Mesothelial cell of epicardium (in vitro differentiated cells): ENCODE results near the gene RNF149. TPM values are rescaled to one million over a fixed set of nuclear protein-coding genes. Genes with fewer than 3 reads are reported as not detected.

Experiments
- DNase-seq, 2 experiments: peaks; one replicate each; pipeline ENCODE4 v3.0.0; 2021; ENCODE audit warnings: low spot score in 2 of 2; ENCODE audit not compliant: unreplicated experiment in 2 of 2
- H3K27ac Mint-ChIP-seq: 2 replicates; pipeline ENCODE4 v1.8.0; 2021; ENCODE audit warnings: mixed read lengths
- H3K27me3 Mint-ChIP-seq: 2 replicates; pipeline ENCODE4 v1.8.0; 2021; ENCODE audit warnings: low read depth, mixed read lengths
- H3K36me3 Mint-ChIP-seq: 2 replicates; pipeline ENCODE4 v1.8.0; 2021; ENCODE audit warnings: mixed read lengths
- H3K4me1 Mint-ChIP-seq: 2 replicates; pipeline ENCODE4 v1.8.0; 2021; ENCODE audit warnings: mixed read lengths
- H3K4me3 Mint-ChIP-seq: 2 replicates; pipeline ENCODE4 v1.8.0; 2021; ENCODE audit warnings: mild to moderate bottlenecking, moderate library complexity, mixed read lengths
- H3K9me3 Mint-ChIP-seq: 2 replicates; pipeline ENCODE4 v1.8.0; 2021; ENCODE audit warnings: mixed read lengths
- CTCF ChIP-seq: fragments of 200-600 bp; sonication (generic); IDR thresholded peaks from one replicate; pipeline ENCODE4 v1.5.0; 2021; ENCODE audit warnings: antibody characterized with exemption; ENCODE audit not compliant: unreplicated experiment
- total RNA-seq: library from RNA; stranded (reverse); gene quantifications from 3 replicates; pipeline ENCODE4 v1.2.1, GENCODE V29; 2021

The RNF149 gene
- total RNA-seq, 1 donor from 2014 or later = 57.6 TPM

GRCh38 chr2:101291973-101292372 is 16.5 kb downstream of the RNF149 start:
- H3K36me3 Mint-ChIP-seq = peaks cover 1% of the 10 kb centered on the region
- peaks cover 6% of the 10 kb centered on the region for H3K4me1 Mint-ChIP-seq
- no peak for DNase-seq
- H3K27me3 Mint-ChIP-seq = no peaks in the 10 kb centered on the region
- no peak overlapping the region for H3K4me3 Mint-ChIP-seq
- no peak overlapping the region for H3K27ac Mint-ChIP-seq
- no peaks in the 10 kb centered on the region for H3K9me3 Mint-ChIP-seq
- no peak for TF ChIP-seq CTCF

GRCh38 chr2:101290711-101291110 is 17.8 kb downstream of the RNF149 start:
- no peak overlapping the region for H3K4me3 Mint-ChIP-seq
- no peak for TF ChIP-seq CTCF
- no peak for DNase-seq
- no peak overlapping the region for H3K27ac Mint-ChIP-seq
- no peaks in the 10 kb centered on the region for H3K9me3 Mint-ChIP-seq
- peaks cover 3% of the 10 kb centered on the region for H3K36me3 Mint-ChIP-seq
- peaks cover 1% of the 10 kb centered on the region for H3K4me1 Mint-ChIP-seq
- H3K27me3 Mint-ChIP-seq = no peaks in the 10 kb centered on the region

- Mint-ChIP-seq H3K36me3 (peaks cover 24% of the 10 kb centered on the region), H3K4me3 (no peak overlapping the region), H3K4me1 (no peaks in the 10 kb centered on the region), H3K27ac (no peak overlapping the region), H3K9me3 (no peaks in the 10 kb centered on the region), H3K27me3 (no peaks in the 10 kb centered on the region)
- TF ChIP-seq CTCF = no peak
- no peak for DNase-seq
Measured at GRCh38 chr2:101287303-101287702, 21.2 kb downstream of the RNF149 start.

GRCh38 chr2:101286684-101287083 is 21.8 kb downstream of the RNF149 start:
- H3K4me1 Mint-ChIP-seq = no peaks in the 10 kb centered on the region
- no peaks in the 10 kb centered on the region for H3K27me3 Mint-ChIP-seq
- no peak overlapping the region for H3K27ac Mint-ChIP-seq
- peaks cover 29% of the 10 kb centered on the region for H3K36me3 Mint-ChIP-seq
- no peaks in the 10 kb centered on the region for H3K9me3 Mint-ChIP-seq
- DNase-seq = no peak
- no peak overlapping the region for H3K4me3 Mint-ChIP-seq
- TF ChIP-seq CTCF = no peak

GRCh38 chr2:101282980-101283379 is 25.5 kb downstream of the RNF149 start:
- Mint-ChIP-seq H3K4me1 (no peaks in the 10 kb centered on the region), H3K27me3 (no peaks in the 10 kb centered on the region), H3K9me3 (no peaks in the 10 kb centered on the region), H3K36me3 (peaks cover 52% of the 10 kb centered on the region), H3K27ac (no peak overlapping the region), H3K4me3 (no peak overlapping the region)
- DNase-seq = no peak
- no peak for TF ChIP-seq CTCF

- H3K4me1 Mint-ChIP-seq = no peaks in the 10 kb centered on the region
- no peaks in the 10 kb centered on the region for H3K9me3 Mint-ChIP-seq
- H3K36me3 Mint-ChIP-seq = peaks cover 55% of the 10 kb centered on the region
- no peak for DNase-seq
- no peak overlapping the region for H3K27ac Mint-ChIP-seq
- TF ChIP-seq CTCF = no peak
- H3K4me3 Mint-ChIP-seq = no peak overlapping the region
- no peaks in the 10 kb centered on the region for H3K27me3 Mint-ChIP-seq
Measured at GRCh38 chr2:101281482-101281881, 27.0 kb downstream of the RNF149 start.
